H9 (cell line): ENCODE results near the gene KCNAB3. TPM values are rescaled to one million over a fixed set of nuclear protein-coding genes. Genes with fewer than 3 reads are reported as not detected.

Experiments
- DNase-seq: peaks from one replicate; pipeline ENCODE4 v3.0.0-alpha.2; 2017
- H2AFZ ChIP-seq: one replicate; pipeline ENCODE4 v1.6.1; 2013; ENCODE audit warnings: mild to moderate bottlenecking, low read length, control low read depth, moderate library complexity
- H2AK5ac ChIP-seq: 2 replicates; pipeline ENCODE4 v1.6.1; 2013; ENCODE audit warnings: low read length, control low read depth, mixed read lengths; ENCODE audit not compliant: insufficient read length
- H2BK120ac ChIP-seq: one replicate; pipeline ENCODE4 v1.6.1; 2013; ENCODE audit warnings: low read depth, mild to moderate bottlenecking, low read length, control low read depth, inconsistent platforms; ENCODE audit not compliant: poor library complexity, severe bottlenecking
- H2BK12ac ChIP-seq: 2 replicates; pipeline ENCODE4 v1.6.1; 2013; ENCODE audit warnings: low read length, control low read depth, mixed read lengths, low read depth; ENCODE audit not compliant: insufficient read length
- H2BK15ac ChIP-seq: 2 replicates; pipeline ENCODE4 v1.6.1; 2013; ENCODE audit warnings: low read depth, low read length, control low read depth
- H2BK20ac ChIP-seq: one replicate; pipeline ENCODE4 v1.6.1; 2013; ENCODE audit warnings: low read depth, mild to moderate bottlenecking, low read length, control low read depth, inconsistent platforms; ENCODE audit not compliant: poor library complexity, severe bottlenecking
- H2BK5ac ChIP-seq: 2 replicates; pipeline ENCODE4 v1.6.1; 2013; ENCODE audit warnings: low read length, control low read depth, mixed read lengths; ENCODE audit not compliant: insufficient read length
- H3K14ac ChIP-seq: 2 replicates; pipeline ENCODE4 v1.6.1; 2013; ENCODE audit warnings: low read length, control low read depth; ENCODE audit not compliant: insufficient read depth
- H3K18ac ChIP-seq: 2 replicates; pipeline ENCODE4 v1.6.1; 2013; ENCODE audit warnings: low read depth, mild to moderate bottlenecking, mixed read lengths, low read length, control low read depth; ENCODE audit not compliant: insufficient read length
- H3K23ac ChIP-seq: 2 replicates; pipeline ENCODE4 v1.6.1; 2013; ENCODE audit warnings: low read length, control low read depth, mixed read lengths, low read depth; ENCODE audit not compliant: insufficient read length
- H3K23me2 ChIP-seq: 2 replicates; pipeline ENCODE4 v1.6.1; 2013; ENCODE audit warnings: low read depth, mild to moderate bottlenecking, mixed read lengths, low read length, control low read depth; ENCODE audit not compliant: insufficient read length, poor library complexity, severe bottlenecking
- H3K27ac ChIP-seq: 2 replicates; pipeline ENCODE4 v1.5.1; 2013; ENCODE audit warnings: low read length, control low read depth, mixed read lengths, low read depth; ENCODE audit not compliant: insufficient read length
- H3K27me3 ChIP-seq: 2 replicates; pipeline ENCODE4 v1.6.1; 2013; ENCODE audit warnings: low read length, control low read depth, inconsistent platforms; ENCODE audit not compliant: insufficient read depth
- H3K4ac ChIP-seq: 2 replicates; pipeline ENCODE4 v1.6.1; 2013; ENCODE audit warnings: low read depth, mild to moderate bottlenecking, control low read depth, inconsistent platforms, low read length, moderate library complexity
- H3K4me1 ChIP-seq: 2 replicates; pipeline ENCODE4 v1.6.1; 2013; ENCODE audit warnings: low read length, control low read depth, inconsistent platforms; ENCODE audit not compliant: insufficient read depth
- H3K4me2 ChIP-seq: 2 replicates; pipeline ENCODE4 v1.6.1; 2013; ENCODE audit warnings: low read length, control low read depth, mixed read lengths; ENCODE audit not compliant: insufficient read length, insufficient read depth
- H3K56ac ChIP-seq: 2 replicates; pipeline ENCODE4 v1.6.1; 2013; ENCODE audit warnings: low read depth, mild to moderate bottlenecking, mixed read lengths, low read length, control low read depth; ENCODE audit not compliant: insufficient read length
- H3K79me1 ChIP-seq: 2 replicates; pipeline ENCODE4 v1.6.1; 2013; ENCODE audit warnings: low read depth, mild to moderate bottlenecking, moderate library complexity, low read length, control low read depth, inconsistent platforms; ENCODE audit not compliant: insufficient read depth, poor library complexity, severe bottlenecking
- H3K79me2 ChIP-seq: 2 replicates; pipeline ENCODE4 v1.6.1; 2013; ENCODE audit warnings: low read length, control low read depth, inconsistent platforms; ENCODE audit not compliant: insufficient read depth
- H3K9ac ChIP-seq: 2 replicates; pipeline ENCODE4 v1.6.1; 2013; ENCODE audit warnings: low read length, control low read depth, mixed read lengths; ENCODE audit not compliant: insufficient read length; ENCODE audit errors: extremely low read depth
- H3K9me3 ChIP-seq: one replicate; pipeline ENCODE4 v1.6.1; 2013; ENCODE audit warnings: low read depth, low read length, inconsistent platforms; ENCODE audit not compliant: control insufficient read depth
- H3T11ph ChIP-seq: one replicate; pipeline ENCODE4 v1.6.1; 2013; ENCODE audit warnings: mild to moderate bottlenecking, low read length, control low read depth, inconsistent platforms
- H4K20me1 ChIP-seq: one replicate; pipeline ENCODE4 v1.6.1; 2013; ENCODE audit not compliant: control insufficient read depth, insufficient read length, insufficient read depth
- H4K5ac ChIP-seq: 2 replicates; pipeline ENCODE4 v1.6.1; 2013; ENCODE audit warnings: low read depth, mild to moderate bottlenecking, mixed read lengths, low read length, control low read depth; ENCODE audit not compliant: insufficient read length
- H4K8ac ChIP-seq: replicated peaks from 2 replicates; pipeline ENCODE4 v1.6.1; 2013; ENCODE audit warnings: low read length, control low read depth, mixed read lengths, low read depth; ENCODE audit not compliant: insufficient read length
- H4K91ac ChIP-seq: 2 replicates; pipeline ENCODE4 v1.6.1; 2013; ENCODE audit warnings: low read depth, mild to moderate bottlenecking, moderate library complexity, mixed read lengths, low read length, control low read depth; ENCODE audit not compliant: insufficient read length
- H3K27ac Mint-ChIP-seq, 3 experiments: 2 replicates in 2 of 3; 3 replicates in 1 of 3; pipeline ENCODE4 v1.8.0; 2020 to 2021; ENCODE audit warnings: mixed read lengths in 3 of 3, mild to moderate bottlenecking in 1 of 3, moderate library complexity in 1 of 3
- H3K27me3 Mint-ChIP-seq: 2 replicates; pipeline ENCODE4 v1.8.0; 2021; ENCODE audit warnings: low read depth, mild to moderate bottlenecking, moderate library complexity, mixed read lengths
- H3K36me3 Mint-ChIP-seq, 3 experiments: 2 replicates in 2 of 3; 3 replicates in 1 of 3; pipeline ENCODE4 v1.8.0; 2020 to 2021; ENCODE audit warnings: low read depth in 3 of 3, mixed read lengths in 3 of 3; ENCODE audit not compliant: insufficient read depth in 1 of 3
- H3K4me1 Mint-ChIP-seq, 2 experiments: 2 replicates each; pipeline ENCODE4 v1.8.0; 2020; ENCODE audit warnings: mixed read lengths in 2 of 2
- H3K4me3 Mint-ChIP-seq, 2 experiments: 2 replicates in 1 of 2; 3 replicates in 1 of 2; pipeline ENCODE4 v1.8.0; 2020 to 2021; ENCODE audit warnings: mild to moderate bottlenecking in 2 of 2, mixed read lengths in 2 of 2, moderate library complexity in 1 of 2
- H3K9me3 Mint-ChIP-seq, 2 experiments: 2 replicates in 1 of 2; 3 replicates in 1 of 2; pipeline ENCODE4 v1.8.0; 2020; ENCODE audit warnings: mild to moderate bottlenecking in 2 of 2, mixed read lengths in 2 of 2, moderate library complexity in 1 of 2
- WGBS: extraction: QIAGEN DNeasy Blood & Tissue Kit; methylation state at CpG from one replicate; pipeline ENCODE4 v1.1.7; 2013; ENCODE audit warnings: missing lambda C conversion rate, low lambda C conversion rate, mixed read lengths; ENCODE audit not compliant: insufficient read length; ENCODE audit errors: extremely low coverage; 5-methylcytosine and 5-hydroxymethylcytosine counted together
- total RNA-seq: library from RNA; stranded (reverse); gene quantifications from 2 replicates; pipeline ENCODE4 v1.2.1, GENCODE V29; 2021
- TF ChIP-seq, protein P1 (sequence below): fragments of 200-600 bp; sonication (generic); conservative IDR thresholded peaks from 3 replicates; pipeline ENCODE4 v1.8.0; 2021; ENCODE audit warnings: antibody characterized with exemption, mild to moderate bottlenecking

KCNAB3 gene
- total RNA-seq, 1 experiment from 2014 or later: 6.4 TPM

DNA sequence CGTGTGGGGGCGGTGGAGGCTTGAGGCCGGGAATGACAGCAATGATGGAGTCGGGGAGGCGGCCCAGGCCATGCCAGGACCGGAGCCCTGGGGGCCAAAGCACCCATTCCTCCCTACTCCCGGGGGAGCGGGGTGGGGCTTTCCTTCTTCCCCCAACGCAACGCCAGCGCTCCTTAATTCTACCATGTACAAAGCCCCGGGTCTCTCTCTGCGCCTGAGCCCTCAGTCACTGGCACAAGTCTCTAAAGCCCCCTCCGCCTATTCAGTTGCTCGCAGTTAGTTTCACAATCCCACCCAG, 13.3 kb downstream of the KCNAB3 start:
- no peak overlapping the region for H4K91ac ChIP-seq
- peaks cover 17% of the 10 kb centered on the region for H3K27me3 ChIP-seq
- no peak overlapping the region for H3K18ac ChIP-seq
- H3K79me2 ChIP-seq: no peaks in the 10 kb centered on the region
- no peaks in the 10 kb centered on the region for H3K9me3 ChIP-seq
- WGBS: no CpG with 5 or more reads among the region's 15 CpGs
- H3K27ac Mint-ChIP-seq: no peak overlapping the region
- peak overlapping the region; percentile 74 to 75 for H3K4me3 Mint-ChIP-seq
- peaks cover 64% of the 10 kb centered on the region for H3K27me3 Mint-ChIP-seq
- H2AFZ ChIP-seq: no peak overlapping the region
- no peak overlapping the region for H2BK20ac ChIP-seq
- no peak for DNase-seq
- H3K4me2 ChIP-seq: peak overlapping the region; percentile 77
- H4K5ac ChIP-seq: no peak overlapping the region
- H3K23me2 ChIP-seq: peaks cover 8% of the 10 kb centered on the region
- H3K9ac ChIP-seq: no peak overlapping the region
- no peak overlapping the region for H3K27ac ChIP-seq
- no peaks in the 10 kb centered on the region for H3K4me1 ChIP-seq
- H3K4ac ChIP-seq: no peak overlapping the region
- peaks cover 3 to 4% of the 10 kb centered on the region in 2 experiments; a peak in 3 of 5 replicates for H3K9me3 Mint-ChIP-seq
- H4K20me1 ChIP-seq: no peaks in the 10 kb centered on the region
- TF ChIP-seq, protein P1, sequence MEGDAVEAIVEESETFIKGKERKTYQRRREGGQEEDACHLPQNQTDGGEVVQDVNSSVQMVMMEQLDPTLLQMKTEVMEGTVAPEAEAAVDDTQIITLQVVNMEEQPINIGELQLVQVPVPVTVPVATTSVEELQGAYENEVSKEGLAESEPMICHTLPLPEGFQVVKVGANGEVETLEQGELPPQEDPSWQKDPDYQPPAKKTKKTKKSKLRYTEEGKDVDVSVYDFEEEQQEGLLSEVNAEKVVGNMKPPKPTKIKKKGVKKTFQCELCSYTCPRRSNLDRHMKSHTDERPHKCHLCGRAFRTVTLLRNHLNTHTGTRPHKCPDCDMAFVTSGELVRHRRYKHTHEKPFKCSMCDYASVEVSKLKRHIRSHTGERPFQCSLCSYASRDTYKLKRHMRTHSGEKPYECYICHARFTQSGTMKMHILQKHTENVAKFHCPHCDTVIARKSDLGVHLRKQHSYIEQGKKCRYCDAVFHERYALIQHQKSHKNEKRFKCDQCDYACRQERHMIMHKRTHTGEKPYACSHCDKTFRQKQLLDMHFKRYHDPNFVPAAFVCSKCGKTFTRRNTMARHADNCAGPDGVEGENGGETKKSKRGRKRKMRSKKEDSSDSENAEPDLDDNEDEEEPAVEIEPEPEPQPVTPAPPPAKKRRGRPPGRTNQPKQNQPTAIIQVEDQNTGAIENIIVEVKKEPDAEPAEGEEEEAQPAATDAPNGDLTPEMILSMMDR: no peak
- no peak overlapping the region for H2AK5ac ChIP-seq
- no peak overlapping the region for H2BK15ac ChIP-seq
- H3K4me1 Mint-ChIP-seq: peaks cover 12 to 13% of the 10 kb centered on the region in 2 experiments
- no peak overlapping the region for H2BK120ac ChIP-seq
- no peaks in the 10 kb centered on the region for H3K79me1 ChIP-seq
- H4K8ac ChIP-seq: no peak overlapping the region
- H2BK12ac ChIP-seq: no peak overlapping the region
- H3K36me3 Mint-ChIP-seq: peaks cover 0 to 1% (median 0%) of the 10 kb centered on the region in 3 experiments; a peak in 2 of 7 replicates
- H2BK5ac ChIP-seq: no peak overlapping the region
- no peak overlapping the region for H3T11ph ChIP-seq
- no peak overlapping the region for H3K14ac ChIP-seq
- no peak overlapping the region for H3K56ac ChIP-seq
- no peak overlapping the region for H3K23ac ChIP-seq
